ENCODE data around the gene SSX2B. TPM values are rescaled to one million over a fixed set of nuclear protein-coding genes. Genes with fewer than 3 reads are reported as not detected.

Gene SSX2B
- total RNA-seq, 2 donors from 2014 or later: not detected

Other genes with a start within 250 kb of the SSX2B start
- not detected for gene XAGE1B, start 234.2 kb upstream of the SSX2B start, total RNA-seq
- not detected for gene SSX7, start 96.4 kb upstream of the SSX2B start, total RNA-seq
- gene SSX2, start 44.1 kb upstream of the SSX2B start, total RNA-seq: not detected
- gene SPANXN5, start 46.2 kb downstream of the SSX2B start, total RNA-seq: not detected
- not detected for gene XAGE5, start 60.0 kb downstream of the SSX2B start, total RNA-seq
- gene XAGE3, start 116.8 kb downstream of the SSX2B start, total RNA-seq: not detected
- gene FAM156B, start 146.1 kb downstream of the SSX2B start, total RNA-seq: 10 to 100 TPM; 10.9 to 12.8 TPM
- 10 to 100 TPM; 14.0 to 21.6 TPM for gene FAM156A, start 207.3 kb downstream of the SSX2B start, total RNA-seq

Measured in endodermal cell (in vitro differentiated cells).